ENCODE measurements around the gene IGF2BP1.

The IGF2BP1 gene

GRCh38 chr17:48997103-48997826 lies at the start of gene IGF2BP1:
TSS of gene IGF2BP1 (plus strand) at chr17:48997385. CDS start at chr17:48997746, 361 bp downstream.
- peak within 1 kb of the TSS; percentile 79 for H3K4me3 ChIP-seq (ENCODE audit: low read depth, low read length)
- no peak for DNase-seq (ENCODE audit: low read depth)
- in situ Hi-C loops (cut with HindIII; ENCODE audit: low sequenced_read_pairs) = no loop called here

GRCh38 chr17:48951572-48951971 lies 45.6 kb upstream of the IGF2BP1 start:
- in situ Hi-C loops (cut with HindIII; ENCODE audit: low sequenced_read_pairs) = no loop called here
- DNase-seq (ENCODE audit: low read depth) = no peak
- TF ChIP-seq CTCF (IDR thresholded peaks at IDR 0.05; ENCODE audit: low read depth, low read length, missing control alignments) = no peak
- H3K4me3 ChIP-seq (ENCODE audit: low read depth, low read length) = no peak overlapping the region

More at GRCh38 chr17:48997103-48997826, at the start of gene IGF2BP1:
- TF ChIP-seq CTCF (IDR thresholded peaks at IDR 0.05; ENCODE audit: low read depth, low read length, missing control alignments) = no peak

- DNase-seq (ENCODE audit: low read depth) = no peak
- no peak overlapping the region for H3K4me3 ChIP-seq (ENCODE audit: low read depth, low read length)
- in situ Hi-C loops (cut with HindIII; ENCODE audit: low sequenced_read_pairs) = no loop called here
- no peak for TF ChIP-seq CTCF (IDR thresholded peaks at IDR 0.05; ENCODE audit: low read depth, low read length, missing control alignments)
Observed at GRCh38 chr17:48952904-48953303, 44.3 kb upstream of the IGF2BP1 start.

- DNase-seq (ENCODE audit: low read depth) = no peak
- no peak overlapping the region for H3K4me3 ChIP-seq (ENCODE audit: low read depth, low read length)
- peak; percentile 70 for TF ChIP-seq CTCF (IDR thresholded peaks at IDR 0.05; ENCODE audit: low read depth, low read length, missing control alignments)
- in situ Hi-C loops (cut with HindIII; ENCODE audit: low sequenced_read_pairs) = no loop called here
Observed at GRCh38 chr17:48954300-48954755, 42.9 kb upstream of the IGF2BP1 start.

GRCh38 chr17:48960834-48961515 lies 36.2 kb upstream of the IGF2BP1 start:
- no peak for DNase-seq (ENCODE audit: low read depth)
- no peak overlapping the region for H3K4me3 ChIP-seq (ENCODE audit: low read depth, low read length)
- in situ Hi-C loops (cut with HindIII; ENCODE audit: low sequenced_read_pairs) = no loop called here
- no peak for TF ChIP-seq CTCF (IDR thresholded peaks at IDR 0.05; ENCODE audit: low read depth, low read length, missing control alignments)

GRCh38 chr17:48961516-48962233 lies 35.5 kb upstream of the IGF2BP1 start:
- no peak overlapping the region for H3K4me3 ChIP-seq (ENCODE audit: low read depth, low read length)
- no peak for TF ChIP-seq CTCF (IDR thresholded peaks at IDR 0.05; ENCODE audit: low read depth, low read length, missing control alignments)
- no peak for DNase-seq (ENCODE audit: low read depth)
- in situ Hi-C loops (cut with HindIII; ENCODE audit: low sequenced_read_pairs) = no loop called here
